Natural killer cell (primary cell): ENCODE data around the gene JPT2. TPM values are rescaled to one million over a fixed set of nuclear protein-coding genes. Genes with fewer than 3 reads are reported as not detected.
A peak's percentile ranks its signal among the peaks of the same experiment; 100 is the strongest.

Experiments used
- ATAC-seq, 3 donors: fragments of 150-1000 bp in 2 of 3; fragments of 200-7000 bp in 1 of 3; cut with Tn5 transposase; 1 replicate in 1 of 3; 2 replicates in 2 of 3; pipeline ENCODE4 v1.10.0; 2021; ENCODE audit warnings: mild to moderate bottlenecking in 2 of 3, moderate library complexity in 2 of 3
- DNase-seq, 2 donors: peaks; one replicate each; pipeline versions ENCODE4 v3.0.0 to v3.0.0-alpha.2; 2013 to 2021; ENCODE audit warnings: mixed read lengths in 1 of 2
- H3K27ac ChIP-seq: one replicate; pipeline ENCODE4 v1.5.1; 2013; ENCODE audit warnings: mild to moderate bottlenecking, low read length
- H3K27me3 ChIP-seq: one replicate; pipeline ENCODE4 v1.6.1; 2013; ENCODE audit warnings: low read length; ENCODE audit not compliant: control insufficient read depth, insufficient read depth
- H3K36me3 ChIP-seq: one replicate; pipeline ENCODE4 v1.6.1; 2013; ENCODE audit warnings: low read length; ENCODE audit not compliant: control insufficient read depth, insufficient read depth
- H3K4me1 ChIP-seq: one replicate; pipeline ENCODE4 v1.6.1; 2013; ENCODE audit warnings: low read length; ENCODE audit not compliant: control insufficient read depth, insufficient read depth
- H3K4me3 ChIP-seq: one replicate; pipeline ENCODE4 v1.5.1; 2013; ENCODE audit warnings: low read length
- H3K9me3 ChIP-seq: one replicate; pipeline ENCODE4 v1.6.1; 2013; ENCODE audit warnings: low read length; ENCODE audit not compliant: control insufficient read depth, insufficient read depth
- H3K27ac Mint-ChIP-seq, 2 donors: one replicate each; pipeline ENCODE4 v1.8.0; 2022; ENCODE audit warnings: mild to moderate bottlenecking in 2 of 2, mixed read lengths in 2 of 2, moderate library complexity in 1 of 2
- H3K27me3 Mint-ChIP-seq, 2 donors: one replicate each; pipeline ENCODE4 v1.8.0; 2022; ENCODE audit warnings: low read depth in 2 of 2, mixed read lengths in 2 of 2
- H3K36me3 Mint-ChIP-seq: one replicate; pipeline ENCODE4 v1.8.0; 2022; ENCODE audit warnings: mixed read lengths
- H3K4me1 Mint-ChIP-seq, 2 donors: one replicate each; pipeline ENCODE4 v1.8.0; 2022; ENCODE audit warnings: mixed read lengths in 2 of 2
- H3K4me3 Mint-ChIP-seq: one replicate; pipeline ENCODE4 v1.8.0; 2022; ENCODE audit warnings: mild to moderate bottlenecking, moderate library complexity, mixed read lengths
- H3K9me3 Mint-ChIP-seq, 2 donors: one replicate each; pipeline ENCODE4 v1.8.0; 2022; ENCODE audit warnings: mixed read lengths in 2 of 2
- WGBS: methylation state at CpG from one replicate; pipeline ENCODE4 v1.1.7; 2013; ENCODE audit warnings: missing lambda C conversion rate; ENCODE audit not compliant: insufficient coverage; 5-methylcytosine and 5-hydroxymethylcytosine counted together
- intact Hi-C: fragments of 100-400 bp; cut with micrococcal nuclease; formaldehyde crosslinking; loops from one replicate; pipeline ENCODE4 v1.14.2; 2022
- total RNA-seq, 4 donors: library from RNA; stranded (reverse); fragments of 120-200 nt in 1 of 4; gene quantifications; one replicate each; pipeline versions ENCODE4 v1.2.3 to v1.2.4, GENCODE V29; 2013 to 2022
- TF ChIP-seq, protein P1 (sequence below): fragments of 200-600 bp; IDR thresholded peaks from one replicate; pipeline ENCODE4 v1.8.0; 2022; ENCODE audit warnings: antibody characterized with exemption

JPT2 gene
- total RNA-seq, 3 donors from 2014 or later (not counting 1 experiment from before 2014, with no cell fraction given), result 12.2 to 28.4 (median 14.2) TPM

DNA sequence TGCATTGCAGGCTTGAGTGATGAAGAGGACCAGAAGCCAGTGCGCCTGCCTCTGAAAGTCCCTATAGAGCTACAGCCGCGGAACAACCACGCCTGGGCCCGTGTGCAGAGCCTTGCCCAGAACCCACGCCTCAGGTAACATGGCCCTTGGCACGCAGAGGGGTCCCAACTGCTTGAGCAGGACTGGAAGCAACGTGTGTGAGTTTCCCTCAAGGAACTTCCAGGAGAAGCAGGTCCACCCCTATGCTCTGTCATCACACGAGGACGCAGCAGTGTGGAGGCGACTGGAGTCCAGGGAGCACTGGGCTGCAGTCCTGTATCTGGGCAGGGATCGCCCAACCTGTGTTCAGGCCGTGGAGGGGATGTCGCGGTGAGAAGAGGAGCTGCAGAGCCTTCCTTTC lies 25.1 kb upstream of the JPT2 start:
- intact Hi-C loops, result no loop called here
- Histone ChIP-seq H3K36me3 (peaks cover 56% of the 10 kb centered on the region), H3K27me3 (no peaks in the 10 kb centered on the region), H3K4me1 (no peaks in the 10 kb centered on the region), H3K4me3 (no peak overlapping the region), H3K27ac (no peak overlapping the region), H3K9me3 (no peaks in the 10 kb centered on the region)
- DNase-seq (no peak), ATAC-seq (peak in 1 of 3 donors; percentile 6)
- Mint-ChIP-seq H3K9me3 (no peaks in the 10 kb centered on the region), H3K27me3 (no peaks in the 10 kb centered on the region), H3K27ac (no peak overlapping the region), H3K4me1 (peaks cover 14 to 26% of the 10 kb centered on the region in 2 donors), H3K36me3 (peaks cover 13% of the 10 kb centered on the region), H3K4me3 (no peak overlapping the region)
- TF ChIP-seq, protein P1, sequence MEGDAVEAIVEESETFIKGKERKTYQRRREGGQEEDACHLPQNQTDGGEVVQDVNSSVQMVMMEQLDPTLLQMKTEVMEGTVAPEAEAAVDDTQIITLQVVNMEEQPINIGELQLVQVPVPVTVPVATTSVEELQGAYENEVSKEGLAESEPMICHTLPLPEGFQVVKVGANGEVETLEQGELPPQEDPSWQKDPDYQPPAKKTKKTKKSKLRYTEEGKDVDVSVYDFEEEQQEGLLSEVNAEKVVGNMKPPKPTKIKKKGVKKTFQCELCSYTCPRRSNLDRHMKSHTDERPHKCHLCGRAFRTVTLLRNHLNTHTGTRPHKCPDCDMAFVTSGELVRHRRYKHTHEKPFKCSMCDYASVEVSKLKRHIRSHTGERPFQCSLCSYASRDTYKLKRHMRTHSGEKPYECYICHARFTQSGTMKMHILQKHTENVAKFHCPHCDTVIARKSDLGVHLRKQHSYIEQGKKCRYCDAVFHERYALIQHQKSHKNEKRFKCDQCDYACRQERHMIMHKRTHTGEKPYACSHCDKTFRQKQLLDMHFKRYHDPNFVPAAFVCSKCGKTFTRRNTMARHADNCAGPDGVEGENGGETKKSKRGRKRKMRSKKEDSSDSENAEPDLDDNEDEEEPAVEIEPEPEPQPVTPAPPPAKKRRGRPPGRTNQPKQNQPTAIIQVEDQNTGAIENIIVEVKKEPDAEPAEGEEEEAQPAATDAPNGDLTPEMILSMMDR, result no peak
- WGBS, result 96% methylated on average over 15 of the region's 15 CpGs

DNA sequence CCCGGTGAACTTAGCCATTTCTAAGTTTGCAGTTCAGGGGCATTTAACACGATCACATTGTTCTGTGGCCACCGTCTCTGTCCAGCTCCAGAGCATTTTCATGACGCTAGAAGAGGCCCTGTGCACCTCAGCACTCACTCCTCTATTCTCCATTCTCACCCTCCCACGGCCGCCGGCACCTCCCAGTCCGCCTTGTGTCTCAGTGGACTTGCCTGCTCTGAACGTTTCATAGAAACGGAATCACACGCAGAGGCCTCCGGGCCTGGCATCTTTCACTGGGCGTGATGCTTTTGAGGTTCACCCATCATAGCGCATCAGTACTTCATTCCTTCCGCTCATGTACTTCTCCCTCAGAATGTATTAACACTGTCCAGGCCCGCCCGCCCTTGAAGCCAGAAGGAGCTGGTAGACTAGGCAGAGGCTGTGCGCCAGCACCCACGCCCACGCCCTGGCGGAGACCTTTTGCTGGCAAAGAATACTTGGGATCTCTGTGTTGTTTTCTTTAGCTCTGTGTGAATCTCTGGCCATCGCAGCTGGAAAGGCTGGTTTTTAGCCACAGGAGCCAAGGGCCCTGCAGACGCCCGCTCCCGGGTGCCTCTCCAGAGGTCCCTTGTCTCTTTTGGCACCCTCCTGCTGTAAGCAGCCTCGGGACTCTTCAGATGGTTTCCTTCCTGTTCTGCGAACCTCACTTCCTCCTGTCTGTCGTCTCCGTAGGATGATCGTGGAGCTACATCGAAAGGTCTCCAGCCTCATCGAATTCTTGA lies 23.4 kb upstream of the JPT2 start:
- ATAC-seq (no peak), DNase-seq (no peak)
- H3K9me3 ChIP-seq, result no peaks in the 10 kb centered on the region
- Mint-ChIP-seq H3K4me1 (peaks cover 13 to 24% of the 10 kb centered on the region in 2 donors), H3K27me3 (no peaks in the 10 kb centered on the region), H3K36me3 (peaks cover 13% of the 10 kb centered on the region), H3K27ac (peak overlapping the region in 1 of 2 donors; percentile 62), H3K9me3 (no peaks in the 10 kb centered on the region), H3K4me3 (no peak overlapping the region)
- no peak overlapping the region for H3K4me3 ChIP-seq
- H3K4me1 ChIP-seq, result no peaks in the 10 kb centered on the region
- TF ChIP-seq, protein P1, result no peak
- H3K27ac ChIP-seq, result no peak overlapping the region
- H3K36me3 ChIP-seq, result peaks cover 58% of the 10 kb centered on the region
- WGBS, result 85% methylated on average over 32 of the region's 32 CpGs
- intact Hi-C loops, result no loop called here
- no peaks in the 10 kb centered on the region for H3K27me3 ChIP-seq

DNA sequence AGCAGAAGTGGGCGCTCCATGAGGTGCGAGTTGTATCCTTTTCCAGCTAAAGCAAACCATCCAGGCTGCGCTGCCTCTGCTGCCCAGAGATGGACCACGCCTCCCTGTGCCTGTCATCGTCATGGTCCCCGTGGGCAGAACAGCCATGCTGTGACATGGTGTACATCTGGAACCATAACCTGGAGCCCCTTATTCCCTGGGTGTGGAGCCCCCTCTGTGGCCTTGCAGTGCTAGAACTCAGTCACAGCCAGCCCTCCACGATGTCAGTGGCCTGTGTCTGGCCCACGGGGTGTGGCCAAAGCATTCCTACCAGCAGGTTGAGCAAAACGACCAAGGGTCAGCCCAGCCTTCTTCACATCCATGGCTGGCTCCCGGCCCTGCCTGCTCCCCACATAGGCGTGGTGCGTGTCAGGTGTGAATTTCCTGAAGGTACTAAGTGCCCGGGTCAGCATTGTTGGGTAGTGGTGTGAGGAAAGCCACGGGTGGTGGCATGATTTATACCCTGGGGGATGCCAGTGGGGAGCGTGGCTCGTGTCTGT lies 22.7 kb upstream of the JPT2 start:
- Histone ChIP-seq H3K9me3 (no peaks in the 10 kb centered on the region), H3K36me3 (peaks cover 64% of the 10 kb centered on the region), H3K27me3 (no peaks in the 10 kb centered on the region), H3K4me3 (no peak overlapping the region), H3K4me1 (no peaks in the 10 kb centered on the region), H3K27ac (no peak overlapping the region)
- Mint-ChIP-seq H3K9me3 (no peaks in the 10 kb centered on the region), H3K4me1 (peaks cover 12 to 24% of the 10 kb centered on the region in 2 donors), H3K4me3 (no peak overlapping the region), H3K27ac (peak overlapping the region in 1 of 2 donors; percentile 62), H3K27me3 (no peaks in the 10 kb centered on the region), H3K36me3 (peaks cover 13% of the 10 kb centered on the region)
- WGBS, result 85% methylated on average over 16 of the region's 16 CpGs
- intact Hi-C loops, result no loop called here
- TF ChIP-seq, protein P1, result no peak
- DNase-seq, result no peak
- no peak for ATAC-seq
